Stimulated activated naive B cell treated with anti-CD40 and anti-IgM and Interleukin-4, amounts not matched to agents 10 μg/mL and 1 μg/mL and 100 μg/mL, for 72 hours (primary cell): ENCODE measurements around the gene DLGAP3.
A peak's percentile ranks its signal among the peaks of the same experiment; 100 is the strongest.

ENCODE experiments used
- ATAC-seq, 2 donors: fragments of 150-1000 bp; cut with Tn5 transposase; replicated peaks; 2 replicates each; pipeline ENCODE4 v1.10.0; 2021; ENCODE audit warnings: moderate library complexity in 1 of 2
- DNase-seq: peaks from one replicate; pipeline ENCODE4 v3.0.0; 2021
- H3K27ac Mint-ChIP-seq: one replicate; pipeline ENCODE4 v1.8.0; 2022; ENCODE audit warnings: mild to moderate bottlenecking, mixed read lengths
- H3K27me3 Mint-ChIP-seq, 2 donors: one replicate each; pipeline ENCODE4 v1.8.0; 2022; ENCODE audit warnings: mixed read lengths in 2 of 2
- H3K36me3 Mint-ChIP-seq, 2 donors: one replicate each; pipeline ENCODE4 v1.8.0; 2022; ENCODE audit warnings: mixed read lengths in 2 of 2, mild to moderate bottlenecking in 1 of 2
- H3K4me1 Mint-ChIP-seq, 2 donors: one replicate each; pipeline ENCODE4 v1.8.0; 2022; ENCODE audit warnings: mixed read lengths in 2 of 2, mild to moderate bottlenecking in 1 of 2
- H3K4me3 Mint-ChIP-seq, 2 donors: one replicate each; pipeline ENCODE4 v1.8.0; 2022; ENCODE audit warnings: mild to moderate bottlenecking in 2 of 2, mixed read lengths in 2 of 2, moderate library complexity in 1 of 2
- H3K9me3 Mint-ChIP-seq, 2 donors: one replicate each; pipeline ENCODE4 v1.8.0; 2022; ENCODE audit warnings: mixed read lengths in 2 of 2, mild to moderate bottlenecking in 1 of 2

Gene DLGAP3

DNA sequence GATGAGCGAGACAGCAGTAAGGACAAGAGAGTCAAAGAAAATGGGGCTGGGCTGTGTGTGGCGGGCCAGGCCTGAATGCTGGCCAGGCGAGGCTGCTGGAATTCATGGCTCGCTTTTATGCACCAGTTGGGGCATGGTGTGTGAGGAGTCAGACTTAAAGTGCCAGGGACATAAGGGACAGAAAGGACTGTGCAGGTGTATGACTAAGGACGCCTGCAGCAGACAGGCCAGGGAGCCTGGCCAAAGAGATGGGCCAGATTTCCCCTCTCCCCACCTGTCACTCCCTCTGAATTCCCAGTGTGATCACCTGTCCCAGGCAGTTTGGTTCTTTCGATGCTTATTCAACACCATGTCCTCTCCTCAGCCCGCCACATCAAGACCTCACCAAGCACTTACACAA lies 53.0 kb downstream of the DLGAP3 start:
- Mint-ChIP-seq H3K27me3 (peaks cover 0 to 7% of the 10 kb centered on the region in 2 donors), H3K36me3 (peaks cover 10 to 11% of the 10 kb centered on the region in 2 donors), H3K27ac (no peak overlapping the region), H3K9me3 (peaks cover 0 to 3% of the 10 kb centered on the region in 2 donors), H3K4me1 (peaks cover 0 to under 1% of the 10 kb centered on the region in 2 donors), H3K4me3 (no peak overlapping the region)
- DNase-seq (no peak), ATAC-seq (no peak)

DNA sequence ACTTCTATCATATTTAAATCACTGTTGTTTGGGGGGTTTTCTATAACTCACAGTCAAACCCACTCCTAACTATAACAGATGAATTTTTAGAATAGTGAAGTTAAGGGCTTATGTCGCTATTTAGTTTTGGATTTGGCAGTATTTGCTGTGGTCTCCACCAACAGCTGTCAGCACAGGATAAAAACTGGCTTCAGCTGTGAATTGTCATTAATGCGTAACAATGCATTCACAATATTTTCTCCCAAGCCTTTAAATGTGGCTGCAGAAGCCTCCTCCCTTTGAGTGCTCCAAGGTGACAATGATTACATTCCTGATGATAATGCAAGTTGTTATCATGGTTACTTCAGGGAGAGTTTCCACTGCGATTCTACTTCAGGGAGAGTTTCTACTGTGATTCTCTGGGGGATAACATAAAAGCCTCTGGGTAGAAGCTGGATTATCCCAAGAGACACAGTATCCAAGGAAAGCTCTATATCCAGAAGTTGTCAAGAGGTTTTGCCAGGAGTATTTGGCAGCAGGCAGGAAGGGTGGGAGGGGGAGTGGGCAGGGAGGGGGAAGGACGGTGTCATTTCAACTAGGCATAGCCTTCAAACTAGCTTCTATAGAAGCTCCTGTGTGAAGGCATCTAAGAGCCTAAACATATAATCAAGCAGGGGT lies 55.0 kb downstream of the DLGAP3 start:
- H3K4me1 Mint-ChIP-seq, result peaks cover 6 to 13% of the 10 kb centered on the region in 2 donors
- H3K4me3 Mint-ChIP-seq, result no peak overlapping the region
- ATAC-seq, result no peak
- H3K27me3 Mint-ChIP-seq, result peaks cover 0 to 7% of the 10 kb centered on the region in 2 donors
- no peak overlapping the region for H3K27ac Mint-ChIP-seq
- peaks cover 8 to 10% of the 10 kb centered on the region in 2 donors for H3K36me3 Mint-ChIP-seq
- no peaks in the 10 kb centered on the region for H3K9me3 Mint-ChIP-seq
- no peak for DNase-seq

DNA sequence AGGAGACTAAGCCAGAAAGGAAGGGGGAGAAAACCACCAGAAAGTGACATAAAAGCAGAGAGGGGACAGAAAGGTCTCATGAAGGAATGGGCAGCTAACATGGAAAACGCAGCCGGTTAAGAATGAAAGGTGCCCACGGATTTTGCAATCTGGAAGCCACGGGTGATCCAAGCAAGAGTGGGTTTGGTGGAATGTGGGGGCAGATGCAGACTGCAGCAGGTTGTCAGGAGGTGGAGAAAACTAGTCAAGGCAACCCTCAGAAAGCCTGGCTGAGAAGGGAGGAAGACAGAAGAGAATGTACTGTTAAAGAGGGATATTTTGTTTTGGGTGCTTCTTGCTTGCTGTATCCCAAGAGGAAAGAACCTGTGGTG lies 57.3 kb downstream of the DLGAP3 start:
- Mint-ChIP-seq H3K9me3 (no peaks in the 10 kb centered on the region), H3K4me3 (no peak overlapping the region), H3K36me3 (peaks cover 8 to 10% of the 10 kb centered on the region in 2 donors), H3K4me1 (peaks cover 11 to 26% of the 10 kb centered on the region in 2 donors), H3K27me3 (peaks cover 0 to 7% of the 10 kb centered on the region in 2 donors), H3K27ac (no peak overlapping the region)
- no peak for ATAC-seq
- no peak for DNase-seq

DNA sequence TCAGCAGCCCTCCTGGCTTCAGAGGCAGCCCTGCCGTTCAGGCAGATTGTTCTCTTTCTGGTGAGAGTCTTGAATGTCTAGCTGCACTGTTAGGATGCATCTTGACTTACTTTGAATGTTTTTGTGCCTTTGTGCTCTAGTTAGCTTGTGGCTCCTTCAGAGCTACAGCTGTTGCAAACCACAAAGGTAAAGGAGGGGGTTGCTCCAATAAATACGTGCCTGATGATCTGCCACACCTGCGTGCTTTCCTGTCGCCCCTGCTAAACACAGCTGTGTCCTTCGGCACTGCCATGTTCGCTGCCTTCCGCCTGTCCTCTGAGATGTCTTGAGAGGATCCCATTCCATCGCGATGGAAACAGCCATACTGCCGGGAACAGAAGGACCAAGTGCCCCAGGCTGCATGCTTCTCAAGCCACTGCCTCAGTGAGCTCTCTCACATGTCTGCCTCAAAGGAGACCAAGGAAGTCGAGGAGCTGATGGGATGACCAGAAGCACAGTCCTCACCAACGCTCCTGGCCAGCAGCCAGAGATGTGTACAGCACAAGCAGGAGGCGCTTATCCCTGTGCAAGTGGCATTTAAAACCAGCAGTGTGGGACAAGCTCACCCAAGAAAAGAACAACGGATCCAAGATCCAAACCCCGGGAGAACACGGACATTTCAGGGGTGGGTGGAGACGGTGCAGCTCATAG lies 57.9 kb downstream of the DLGAP3 start:
- ATAC-seq (no peak), DNase-seq (no peak)
- no peaks in the 10 kb centered on the region for H3K9me3 Mint-ChIP-seq
- peaks cover 11 to 31% of the 10 kb centered on the region in 2 donors for H3K4me1 Mint-ChIP-seq
- no peak overlapping the region for H3K4me3 Mint-ChIP-seq
- H3K27ac Mint-ChIP-seq, result no peak overlapping the region
- H3K36me3 Mint-ChIP-seq, result peaks cover 8 to 10% of the 10 kb centered on the region in 2 donors
- peaks cover 0 to 7% of the 10 kb centered on the region in 2 donors for H3K27me3 Mint-ChIP-seq

DNA sequence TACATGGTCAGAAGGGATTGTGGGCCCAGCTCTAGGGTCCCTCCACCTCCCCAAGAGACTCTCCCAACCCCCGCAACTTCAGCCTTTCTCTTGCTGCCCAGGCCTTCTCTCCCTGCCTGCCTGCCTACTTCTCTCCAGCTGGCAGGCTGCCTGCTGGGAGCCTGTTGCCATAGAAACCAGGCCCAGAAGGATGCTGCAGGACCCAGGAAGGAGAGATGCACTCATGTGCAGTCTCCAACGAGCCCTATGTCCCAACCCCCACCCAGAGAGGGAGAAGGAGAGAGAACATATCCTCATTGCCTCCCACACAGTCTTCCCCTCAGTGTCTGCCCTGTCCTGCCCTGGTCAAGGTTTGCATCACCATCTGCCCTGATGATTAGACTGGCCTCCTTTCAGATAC lies 59.1 kb downstream of the DLGAP3 start:
- Mint-ChIP-seq H3K36me3 (peaks cover 6 to 8% of the 10 kb centered on the region in 2 donors), H3K4me3 (no peak overlapping the region), H3K4me1 (peaks cover 11 to 36% of the 10 kb centered on the region in 2 donors), H3K9me3 (no peaks in the 10 kb centered on the region), H3K27ac (no peak overlapping the region), H3K27me3 (peaks cover 0 to 7% of the 10 kb centered on the region in 2 donors)
- ATAC-seq (no peak), DNase-seq (no peak)

DNA sequence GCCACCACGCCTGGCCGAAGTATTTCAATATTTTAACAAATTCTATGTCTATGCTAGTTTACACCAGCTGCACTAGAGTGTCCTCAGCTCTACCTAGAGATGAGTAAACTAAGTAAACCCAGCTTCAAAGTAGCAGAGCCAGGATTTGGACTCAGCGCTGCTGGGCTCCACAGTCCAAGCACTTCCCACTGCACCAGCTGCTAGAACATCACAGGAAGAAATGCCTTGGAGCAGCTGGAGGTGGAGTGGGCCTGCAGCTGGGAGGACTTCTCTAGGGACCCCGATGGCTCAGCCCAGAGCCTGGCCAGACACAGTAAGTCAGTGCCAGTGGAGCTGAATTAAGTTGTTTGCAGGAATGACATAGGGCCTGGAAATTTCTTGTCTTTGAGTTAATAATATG lies 59.7 kb downstream of the DLGAP3 start:
- ATAC-seq (no peak), DNase-seq (no peak)
- Mint-ChIP-seq H3K27me3 (peaks cover 0 to under 1% of the 10 kb centered on the region in 2 donors), H3K27ac (no peak overlapping the region), H3K36me3 (peaks cover 3 to 6% of the 10 kb centered on the region in 2 donors), H3K4me1 (peaks cover 14 to 41% of the 10 kb centered on the region in 2 donors), H3K4me3 (no peak overlapping the region), H3K9me3 (no peaks in the 10 kb centered on the region)

DNA sequence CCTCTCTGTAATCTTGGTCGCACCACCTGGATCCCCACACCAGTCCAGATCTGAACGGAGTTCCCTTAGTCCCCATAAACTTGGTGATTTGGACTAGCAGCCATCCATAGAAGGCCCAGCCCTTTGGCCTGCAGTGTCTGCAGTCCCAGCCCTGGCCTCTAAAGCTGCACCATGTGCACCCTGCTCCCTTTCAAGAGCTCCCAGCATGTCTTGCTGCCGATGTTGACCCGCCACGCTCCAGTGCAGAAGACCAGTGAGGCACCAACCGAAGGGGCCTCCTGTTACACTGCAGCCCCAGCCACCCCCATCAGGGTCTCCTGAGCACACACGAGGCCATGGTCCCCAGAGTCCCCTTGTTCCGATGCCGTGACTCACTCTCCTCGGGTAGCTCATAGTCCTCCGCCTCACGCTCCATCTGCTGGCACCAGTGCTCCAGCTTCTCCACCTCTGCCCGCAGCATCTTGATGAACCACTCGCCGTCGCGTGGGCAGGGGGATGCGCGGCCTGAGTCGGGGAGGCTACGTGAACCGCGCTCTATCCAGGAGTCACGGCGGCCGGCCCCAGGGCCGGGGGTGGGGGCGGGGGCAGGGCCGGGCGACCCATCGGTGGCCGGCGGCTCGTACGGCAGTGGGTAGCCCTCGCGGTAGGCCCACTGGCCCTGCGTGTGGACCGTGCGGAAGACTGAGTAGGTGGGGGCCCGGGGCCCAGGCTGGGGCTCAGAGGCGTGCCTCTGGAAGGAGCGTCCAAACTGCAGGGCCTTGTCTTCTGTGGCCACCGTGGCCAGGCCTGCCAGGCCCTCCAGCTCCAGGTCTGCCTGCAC lies 61.0 kb downstream of the DLGAP3 start:
- DNase-seq (no peak), ATAC-seq (no peak)
- Mint-ChIP-seq H3K9me3 (no peaks in the 10 kb centered on the region), H3K36me3 (peaks cover 3 to 6% of the 10 kb centered on the region in 2 donors), H3K4me3 (no peak overlapping the region), H3K27ac (no peak overlapping the region), H3K27me3 (no peaks in the 10 kb centered on the region), H3K4me1 (peaks cover 20 to 49% of the 10 kb centered on the region in 2 donors)

DNA sequence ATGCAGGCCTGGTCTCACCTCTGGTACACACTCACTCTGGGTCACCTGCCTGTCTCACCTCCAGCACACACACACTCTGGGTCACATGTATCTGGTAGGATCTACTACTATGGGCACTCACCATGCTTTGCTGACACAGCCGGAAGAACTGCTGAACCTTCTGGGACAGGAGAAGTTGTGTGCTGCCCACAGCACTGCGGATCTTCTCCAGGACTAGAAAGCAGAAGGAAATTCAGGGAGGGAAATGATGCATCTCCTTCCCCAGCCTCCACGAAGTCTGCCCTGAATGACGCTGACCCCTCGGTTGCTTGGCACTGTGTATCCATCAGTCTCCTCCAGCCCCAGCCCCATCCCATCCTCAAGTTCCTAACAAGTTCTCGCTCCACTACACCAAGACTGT lies 62.0 kb downstream of the DLGAP3 start:
- H3K36me3 Mint-ChIP-seq, result no peaks in the 10 kb centered on the region
- DNase-seq (no peak), ATAC-seq (no peak)
- no peaks in the 10 kb centered on the region for H3K27me3 Mint-ChIP-seq
- no peaks in the 10 kb centered on the region for H3K9me3 Mint-ChIP-seq
- peak overlapping the region; percentile 36 to 93 for H3K4me3 Mint-ChIP-seq
- H3K4me1 Mint-ChIP-seq, result peaks cover 22 to 56% of the 10 kb centered on the region in 2 donors
- H3K27ac Mint-ChIP-seq, result no peak overlapping the region

DNA sequence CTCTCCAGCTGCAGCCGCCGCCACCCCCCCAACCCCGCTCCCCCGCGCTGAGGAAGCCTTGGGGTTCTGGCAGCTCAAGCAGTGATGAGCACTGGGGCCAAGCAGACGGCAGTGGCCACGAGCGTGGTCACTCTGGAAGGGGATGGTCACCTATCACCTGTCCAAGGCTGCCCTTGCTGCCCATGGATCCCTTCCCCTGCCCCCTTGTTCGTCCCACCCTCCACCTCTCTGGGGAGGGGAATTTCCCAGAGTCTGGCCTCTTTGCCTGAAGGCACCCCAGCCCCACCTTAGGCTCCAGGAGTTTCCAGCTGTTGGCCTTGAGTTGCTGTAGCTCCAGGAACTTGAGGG lies 62.7 kb downstream of the DLGAP3 start:
- no peaks in the 10 kb centered on the region for H3K36me3 Mint-ChIP-seq
- ATAC-seq, result no peak
- no peaks in the 10 kb centered on the region for H3K27me3 Mint-ChIP-seq
- peaks cover 22 to 56% of the 10 kb centered on the region in 2 donors for H3K4me1 Mint-ChIP-seq
- H3K9me3 Mint-ChIP-seq, result no peaks in the 10 kb centered on the region
- no peak for DNase-seq
- peak overlapping the region; percentile 97 for H3K27ac Mint-ChIP-seq
- peak overlapping the region; percentile 86 to 93 for H3K4me3 Mint-ChIP-seq

DNA sequence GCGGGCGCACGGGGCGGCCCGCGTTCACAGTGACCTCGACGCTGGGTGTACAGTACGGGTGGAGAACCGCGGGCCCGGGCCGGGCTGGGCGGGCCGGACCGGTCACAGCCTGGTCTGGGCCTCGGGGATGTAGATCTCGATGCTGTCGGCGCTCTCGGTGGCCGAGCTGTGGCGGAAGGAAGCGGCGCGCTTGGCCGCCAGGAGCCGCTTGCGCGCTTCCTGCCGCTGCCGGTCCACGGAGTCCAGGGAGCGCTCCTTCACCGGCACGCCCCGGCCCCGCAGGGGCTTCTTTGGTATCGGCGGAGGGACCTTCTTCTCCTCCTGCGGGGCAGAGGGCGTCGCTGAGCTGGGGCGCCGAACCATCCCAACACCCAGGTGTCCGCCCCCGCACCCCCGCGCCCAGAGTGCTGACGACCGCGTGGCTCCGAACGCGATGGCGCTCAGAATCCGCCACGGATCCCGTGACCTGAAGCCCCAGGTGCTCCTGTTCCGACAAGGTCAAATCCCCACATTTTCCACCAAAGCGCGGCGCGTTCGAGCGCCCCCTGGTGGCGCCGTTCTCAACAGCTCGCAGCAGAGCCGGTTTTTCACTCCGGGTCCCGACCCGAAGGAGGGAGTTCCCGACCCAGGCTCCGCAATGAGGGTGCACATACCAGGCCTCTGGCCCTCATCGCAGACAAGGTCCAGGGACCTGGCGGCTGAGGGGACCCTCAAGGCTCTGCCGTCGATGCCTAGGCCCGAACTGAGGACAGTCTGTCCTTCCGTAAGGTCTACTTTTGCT lies 63.3 kb downstream of the DLGAP3 start:
- DNase-seq (peak; percentile 91), ATAC-seq (peak; percentile 84 to 85)
- Mint-ChIP-seq H3K9me3 (no peaks in the 10 kb centered on the region), H3K27me3 (no peaks in the 10 kb centered on the region), H3K4me3 (peak overlapping the region; percentile 86 to 93), H3K27ac (peak overlapping the region; percentile 97), H3K4me1 (peaks cover 21 to 53% of the 10 kb centered on the region in 2 donors), H3K36me3 (no peaks in the 10 kb centered on the region)

DNA sequence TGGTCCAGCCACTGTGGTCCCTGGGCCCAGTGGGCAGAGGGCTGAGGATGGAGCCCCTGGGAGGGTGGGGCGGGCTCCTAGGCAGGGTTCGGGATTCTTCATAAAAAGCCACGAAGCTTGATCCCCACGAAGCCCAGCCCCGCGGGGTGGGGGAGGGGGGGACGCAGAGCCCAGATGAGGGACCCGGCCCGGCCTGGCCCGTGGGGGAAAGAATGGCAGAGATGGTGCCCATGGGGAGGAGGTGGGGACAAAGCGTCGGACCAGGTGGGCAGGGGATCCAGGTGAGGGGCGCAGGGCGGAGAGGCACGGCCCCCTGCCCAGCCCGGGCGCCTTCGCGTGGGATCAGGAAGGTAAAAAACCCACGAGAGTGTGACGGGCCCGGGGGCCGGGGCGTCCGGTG lies 63.9 kb downstream of the DLGAP3 start:
- Mint-ChIP-seq H3K27me3 (no peaks in the 10 kb centered on the region), H3K4me1 (peaks cover 17 to 49% of the 10 kb centered on the region in 2 donors), H3K36me3 (no peaks in the 10 kb centered on the region), H3K9me3 (no peaks in the 10 kb centered on the region), H3K4me3 (peak overlapping the region; percentile 78 to 93), H3K27ac (peak overlapping the region; percentile 92)
- ATAC-seq (peak; percentile 11 to 16), DNase-seq (no peak)

DNA sequence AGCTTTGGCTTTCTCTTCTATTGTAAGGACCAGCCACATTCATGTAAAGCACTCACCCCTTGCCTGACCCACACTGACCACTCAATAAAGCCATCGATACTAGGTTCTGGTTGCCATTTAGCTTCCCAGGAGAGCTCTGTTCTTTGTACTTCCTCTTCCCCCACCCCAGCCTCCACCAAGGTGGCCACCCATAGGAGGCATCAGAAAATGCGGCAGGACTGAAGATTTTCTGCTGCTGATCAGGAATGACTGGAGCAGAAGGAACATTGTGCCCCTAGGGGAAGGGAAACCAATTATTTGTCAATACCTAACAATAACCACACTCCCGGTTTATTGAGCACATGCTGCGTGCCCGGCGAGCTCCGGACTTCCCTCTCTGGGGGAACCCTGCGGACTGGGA lies 64.7 kb downstream of the DLGAP3 start:
- no peak for DNase-seq
- Mint-ChIP-seq H3K4me1 (peaks cover 22 to 53% of the 10 kb centered on the region in 2 donors), H3K27ac (peak overlapping the region; percentile 92), H3K27me3 (no peaks in the 10 kb centered on the region), H3K36me3 (no peaks in the 10 kb centered on the region), H3K4me3 (peak overlapping the region; percentile 78 to 93), H3K9me3 (no peaks in the 10 kb centered on the region)
- no peak for ATAC-seq

DNA sequence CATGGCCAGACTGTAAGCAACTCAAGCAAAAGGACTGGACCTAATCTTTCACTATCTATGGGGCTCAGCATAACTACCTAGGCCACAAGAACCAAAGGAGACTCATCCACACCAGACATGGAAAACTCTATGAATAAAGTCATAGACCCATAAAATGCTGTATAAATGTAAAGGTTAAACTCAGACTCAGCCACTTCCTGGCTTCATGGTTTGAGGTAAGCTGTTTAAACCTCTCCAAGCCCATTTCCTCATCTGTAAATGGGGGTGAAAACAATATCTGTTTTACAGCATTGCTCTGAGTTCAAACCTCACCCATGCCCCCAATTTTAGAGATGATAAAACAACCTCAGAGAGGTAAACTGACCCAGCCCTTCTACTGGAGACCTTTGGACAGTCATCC lies 65.9 kb downstream of the DLGAP3 start:
- H3K9me3 Mint-ChIP-seq, result no peaks in the 10 kb centered on the region
- DNase-seq (no peak), ATAC-seq (no peak)
- H3K4me3 Mint-ChIP-seq, result no peak overlapping the region
- no peaks in the 10 kb centered on the region for H3K27me3 Mint-ChIP-seq
- peaks cover 28 to 61% of the 10 kb centered on the region in 2 donors for H3K4me1 Mint-ChIP-seq
- H3K27ac Mint-ChIP-seq, result no peak overlapping the region
- H3K36me3 Mint-ChIP-seq, result peaks cover 4 to 6% of the 10 kb centered on the region in 2 donors
